HG02981 (cell line): ENCODE results near the gene DAB2IP.

Experiments used
- ATAC-seq: cut with Tn5 transposase; IDR thresholded peaks from one replicate; pipeline ENCODE4 v1.9.1; 2021; ENCODE audit warnings: mild to moderate bottlenecking, moderate library complexity; ENCODE audit not compliant: unreplicated experiment

Gene DAB2IP

DNA sequence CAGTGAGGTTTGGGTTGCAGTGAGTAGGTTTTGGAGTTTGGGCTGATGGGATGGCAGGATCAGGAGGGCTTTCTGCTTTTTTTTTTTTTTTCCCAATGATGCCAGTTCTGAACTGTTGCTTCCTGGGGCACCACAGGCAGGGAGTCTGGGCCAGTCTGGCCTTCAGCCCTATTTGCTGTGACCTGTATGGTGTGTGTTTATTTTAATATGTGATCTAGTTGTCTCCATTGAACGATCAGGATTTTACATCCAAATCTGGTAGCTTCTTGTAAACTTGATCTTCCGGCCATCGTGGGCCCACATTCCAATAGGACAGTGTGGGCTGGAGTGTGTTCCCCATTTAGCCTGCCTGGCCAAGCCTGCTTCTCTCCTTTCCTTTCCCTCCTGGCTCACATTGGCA, 25.8 kb upstream of the DAB2IP start:
- ATAC-seq: no peak

GRCh38 chr9:121626012-121626411, 25.4 kb upstream of the DAB2IP start:
- no peak for ATAC-seq

DNA sequence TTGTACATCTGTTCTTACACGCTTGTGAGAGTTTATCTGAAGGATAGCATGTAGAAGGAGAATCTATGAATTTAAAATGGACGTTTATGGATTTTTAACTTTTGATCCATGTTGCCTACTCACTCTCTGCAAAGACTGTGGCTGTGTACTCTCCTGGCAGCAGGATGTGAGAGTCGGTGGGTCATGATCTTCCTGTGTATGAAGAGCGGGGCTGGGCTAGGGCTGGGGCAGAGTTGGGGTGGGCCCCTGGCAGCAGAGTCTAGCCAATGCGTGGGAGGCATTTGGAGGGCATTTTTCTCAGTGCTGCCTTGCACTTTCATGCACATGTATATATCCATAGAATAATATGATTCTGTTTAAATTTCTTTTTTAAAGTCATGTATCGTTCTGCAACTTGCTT, 24.0 kb upstream of the DAB2IP start:
- ATAC-seq: no peak

DNA sequence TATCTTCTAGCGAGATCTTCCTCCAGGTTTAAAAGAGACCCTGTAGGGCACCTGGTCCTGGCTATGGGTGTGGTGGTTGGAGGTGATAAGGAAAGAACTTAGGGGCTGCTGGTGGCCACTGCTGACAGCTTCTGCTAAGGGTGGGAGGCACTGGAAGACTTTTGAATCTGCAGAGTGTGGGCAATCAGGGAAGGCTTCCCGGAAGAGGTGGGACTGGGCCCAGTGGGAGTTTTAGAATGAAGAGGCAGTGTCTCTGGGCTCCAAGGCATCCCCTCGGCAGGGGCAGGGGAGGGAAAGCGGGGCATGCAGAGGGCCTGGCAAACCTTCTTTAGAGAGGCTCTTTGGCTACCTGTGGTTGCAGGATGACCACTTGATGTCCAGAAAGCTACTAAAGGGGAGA, 23.0 kb upstream of the DAB2IP start:
- ATAC-seq: no peak

DNA sequence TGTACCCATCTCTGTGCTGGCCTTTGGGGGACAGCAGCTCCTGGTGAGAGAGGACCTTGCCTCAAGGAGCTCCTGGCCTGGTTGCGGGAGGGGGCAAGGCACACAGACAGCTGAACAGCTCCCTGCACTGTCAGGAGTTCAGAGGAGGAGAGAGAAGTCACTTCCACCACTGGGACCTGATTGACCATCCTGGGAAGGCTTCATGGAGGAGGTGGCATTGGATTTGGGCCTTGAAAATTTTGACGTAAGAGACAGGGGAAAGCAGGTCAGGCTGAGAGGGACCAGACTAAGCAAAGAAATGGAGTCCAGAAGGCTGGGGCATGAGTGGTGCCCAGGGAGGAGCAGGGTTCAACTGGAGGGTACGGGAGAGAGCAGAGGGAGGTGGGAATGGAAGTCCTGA, 20.3 kb upstream of the DAB2IP start:
- no peak for ATAC-seq

DNA sequence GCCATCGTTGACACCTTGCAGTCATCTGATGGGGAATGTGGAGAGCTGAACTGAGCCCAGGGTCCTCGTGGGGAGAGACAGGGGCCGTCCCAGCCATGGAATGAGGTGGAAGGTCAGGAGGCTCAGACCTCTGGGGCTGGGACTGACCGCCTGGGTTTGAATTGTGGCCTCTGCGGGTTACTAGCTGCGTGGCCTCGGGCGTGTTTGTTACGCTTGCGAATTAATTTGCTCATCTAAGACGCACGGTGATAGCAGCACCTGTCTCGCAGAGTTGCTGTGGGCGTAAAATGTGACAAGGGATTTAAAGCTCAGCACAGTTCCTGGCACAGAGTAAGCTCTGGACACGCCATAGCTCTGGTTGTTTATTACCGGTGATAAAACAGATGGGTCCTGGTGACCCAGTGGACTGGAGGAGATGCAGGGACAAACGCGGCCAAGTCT, 19.4 kb upstream of the DAB2IP start:
- ATAC-seq: no peak

- ATAC-seq: no peak
Measured at GRCh38 chr9:121633119-121633714, 18.2 kb upstream of the DAB2IP start.

GRCh38 chr9:121633736-121634135, 17.7 kb upstream of the DAB2IP start:
- ATAC-seq: no peak

DNA sequence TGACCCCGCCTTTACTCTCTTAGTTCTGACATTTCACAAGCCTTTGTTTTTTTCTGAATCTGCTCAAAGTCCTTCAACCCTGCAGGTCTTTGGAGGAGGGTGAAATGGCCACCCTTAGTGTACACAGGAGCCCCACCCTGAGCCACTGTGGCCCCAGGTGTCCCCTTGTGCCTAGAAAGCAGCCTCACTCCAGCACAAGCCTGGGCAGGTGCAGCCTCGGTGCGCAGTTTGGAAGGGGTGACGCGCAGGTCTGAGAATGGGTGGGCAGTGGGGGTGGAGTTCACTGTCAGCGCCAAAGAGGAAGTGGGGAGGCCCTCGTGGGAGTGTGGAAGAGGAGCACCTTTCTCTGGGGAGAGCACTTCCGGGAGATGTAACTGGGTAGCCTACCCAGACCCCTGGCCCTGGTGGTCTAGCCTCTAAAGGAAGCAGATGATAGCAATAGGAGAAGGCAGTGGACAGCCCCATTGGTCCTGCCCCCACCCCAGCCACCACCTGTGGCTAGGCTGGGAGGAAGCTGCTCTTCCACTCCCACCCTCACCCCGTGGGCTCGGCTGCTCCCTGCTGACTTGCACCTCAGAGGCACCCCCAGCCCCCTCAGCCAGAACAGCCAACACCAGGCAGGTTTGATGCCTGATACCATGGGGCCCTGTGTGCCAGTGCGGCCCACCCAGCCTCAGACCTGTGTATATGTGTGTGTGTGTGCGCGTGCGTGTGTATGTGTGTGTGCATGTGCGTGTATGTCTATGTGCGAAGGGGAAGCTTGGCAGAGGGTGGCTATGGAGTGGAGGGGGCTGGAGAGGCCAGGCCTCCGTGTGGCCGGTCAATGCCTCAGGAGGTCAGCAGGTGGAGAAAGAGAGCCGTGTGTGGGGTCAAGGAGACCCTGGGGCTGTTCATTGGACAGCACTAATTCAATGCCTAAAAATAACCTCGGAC, 16.8 kb upstream of the DAB2IP start:
- no peak for ATAC-seq

GRCh38 chr9:121635300-121635876, 16.0 kb upstream of the DAB2IP start:
- no peak for ATAC-seq

GRCh38 chr9:121636341-121636865, 15.0 kb upstream of the DAB2IP start:
- ATAC-seq: no peak

GRCh38 chr9:121636978-121637712, 14.3 kb upstream of the DAB2IP start:
- no peak for ATAC-seq

DNA sequence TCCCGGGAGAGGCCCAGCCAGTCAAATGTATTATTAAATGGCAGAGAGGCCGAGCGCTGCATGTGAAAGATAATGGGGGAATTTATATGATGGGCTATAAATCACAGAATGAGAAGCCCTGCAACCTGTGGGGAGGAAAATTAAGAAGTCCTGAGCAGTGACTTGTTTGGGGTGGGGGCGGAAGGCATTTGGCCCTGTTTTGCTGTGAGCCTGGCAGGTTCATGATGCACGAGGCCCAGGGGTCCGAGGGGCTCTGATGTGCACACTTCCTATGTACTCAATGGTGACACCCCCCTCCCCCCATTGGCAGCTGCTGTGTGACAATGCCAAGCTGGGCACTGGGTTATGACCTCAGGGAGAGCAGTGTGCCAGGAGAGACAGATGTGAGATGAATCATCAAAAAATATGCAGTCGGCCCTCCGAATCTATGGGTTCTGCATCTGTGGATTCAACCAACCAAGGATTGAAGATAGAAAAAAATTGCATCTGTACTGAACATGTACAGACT, 13.7 kb upstream of the DAB2IP start:
- no peak for ATAC-seq

DNA sequence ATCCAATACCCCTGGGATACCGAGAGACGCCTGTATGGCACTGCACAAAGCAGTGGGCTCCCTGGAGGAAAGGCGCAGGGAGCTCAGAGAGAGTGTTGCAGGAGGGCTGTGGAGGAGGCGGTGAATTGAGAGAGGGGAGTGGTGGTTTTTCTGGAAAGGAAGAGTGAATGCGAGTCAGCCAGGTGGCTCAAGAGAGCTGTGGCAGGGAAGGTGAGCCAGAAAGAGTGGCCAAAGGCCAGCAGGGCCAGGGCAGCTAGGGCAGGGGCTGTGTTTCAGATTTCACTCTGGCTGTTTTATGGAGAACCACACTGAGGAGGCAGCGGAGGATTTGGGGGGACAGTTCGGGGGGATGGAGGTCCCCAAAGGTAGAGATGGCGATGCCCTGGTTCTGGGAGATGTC, 13.0 kb upstream of the DAB2IP start:
- no peak for ATAC-seq

DNA sequence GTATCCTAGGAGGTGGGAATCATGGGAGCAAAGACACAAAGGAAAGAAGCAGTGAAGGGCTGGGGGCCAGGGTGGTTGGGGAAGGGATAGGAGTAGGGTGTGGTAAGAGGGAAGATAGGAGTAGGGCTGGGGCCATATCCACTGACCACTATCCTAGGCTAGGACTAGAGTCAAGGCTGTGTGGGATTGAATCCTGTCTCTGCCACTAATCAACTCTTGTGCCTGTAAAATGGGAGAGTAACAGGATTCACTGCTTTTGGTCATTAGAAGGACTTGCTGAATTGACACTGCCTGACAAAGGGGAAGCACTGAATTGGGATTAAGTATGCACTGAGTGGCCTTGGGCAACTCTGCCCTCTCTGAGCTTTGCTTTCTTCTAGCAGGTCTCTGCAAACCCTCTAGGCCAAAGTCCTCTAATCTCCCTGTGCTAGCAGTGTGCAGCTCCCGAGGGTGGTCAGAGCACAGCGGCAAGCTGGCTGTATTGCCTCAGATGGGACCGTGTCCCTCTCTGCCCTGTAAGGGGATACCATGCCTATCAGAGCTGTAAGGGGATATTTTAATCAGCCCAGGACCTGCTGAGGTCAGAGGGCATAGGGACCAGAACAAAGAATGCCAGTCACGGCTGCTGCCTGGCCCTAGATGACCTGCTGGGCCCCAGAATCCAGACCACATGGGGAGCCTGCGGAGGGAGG, 12.4 kb upstream of the DAB2IP start:
- ATAC-seq: no peak

GRCh38 chr9:121639619-121640018, 11.8 kb upstream of the DAB2IP start:
- no peak for ATAC-seq

DNA sequence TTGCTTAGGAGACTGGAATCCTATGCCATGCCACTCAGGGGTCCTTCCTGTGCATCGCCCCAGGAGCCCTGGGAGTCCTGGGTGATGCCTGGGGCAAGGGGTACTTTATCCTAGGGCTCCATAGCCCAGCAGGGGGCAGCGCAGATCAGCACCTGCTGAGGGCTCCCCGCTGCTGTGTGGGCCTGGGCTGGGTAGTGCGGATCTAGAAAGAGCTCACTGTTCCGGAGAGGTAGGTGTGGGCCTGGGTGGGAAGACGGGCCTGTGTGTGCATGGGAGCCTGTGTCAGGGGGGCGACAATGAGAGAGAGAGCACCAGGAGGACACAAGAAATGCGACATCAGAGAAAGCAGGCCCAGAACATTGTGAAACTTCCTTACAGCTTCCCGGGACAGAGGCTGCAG, 11.4 kb upstream of the DAB2IP start:
- no peak for ATAC-seq

- ATAC-seq: no peak
Measured at GRCh38 chr9:121640491-121641223, 10.8 kb upstream of the DAB2IP start.

- no peak for ATAC-seq
Measured at GRCh38 chr9:121641224-121641611, 10.2 kb upstream of the DAB2IP start.

DNA sequence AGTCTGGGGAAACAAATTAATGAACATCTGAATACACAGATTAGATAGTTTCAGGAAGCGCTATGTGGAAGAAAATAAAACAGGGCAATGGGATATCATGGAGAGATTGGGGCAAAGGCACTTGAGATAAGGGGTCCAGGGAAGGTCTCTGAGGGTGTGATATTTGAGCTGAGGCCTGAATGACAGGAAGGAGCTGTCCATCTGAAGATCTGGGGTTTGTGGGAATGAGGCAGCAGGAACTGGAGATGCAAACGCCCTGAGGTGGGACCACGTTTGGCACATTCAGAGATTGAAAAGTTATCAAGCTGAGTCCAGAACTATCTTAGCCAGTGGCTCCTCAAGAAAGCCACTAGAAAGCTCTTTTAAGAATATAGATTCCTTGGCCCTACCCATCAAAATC, 8.7 kb upstream of the DAB2IP start:
- ATAC-seq: no peak
